Thyroid gland (tissue), 4 donors: Measurements from ENCODE around the gene SYCE3.

Experiments used
- CTCF ChIP-seq, 6 experiments: fragments of 200-600 bp in 3 of 6; fragments of 450-650 bp in 3 of 6; sonication (generic) in 3 of 6; IDR thresholded peaks; one replicate each; pipeline ENCODE4 v1.5.1; 2016 to 2019; ENCODE audit warnings: antibody characterized with exemption in 6 of 6, mild to moderate bottlenecking in 2 of 6, inconsistent platforms in 1 of 6, moderate library complexity in 1 of 6
- POLR2A ChIP-seq, 2 donors: fragments of 450-650 bp; IDR thresholded peaks; one replicate each; pipeline ENCODE4 v1.6.1; 2017; ENCODE audit warnings: antibody characterized with exemption in 2 of 2, mild to moderate bottlenecking in 2 of 2, moderate library complexity in 1 of 2

GRCh38 chr22:50553310-50553709, 9.4 kb downstream of the SYCE3 start:
- no peak for TF ChIP-seq POLR2A (IDR thresholded peaks at IDR 0.05)
- no peak for TF ChIP-seq CTCF (IDR thresholded peaks at IDR 0.05)
